ENCODE results near the gene IFT88.

Gene IFT88

DNA sequence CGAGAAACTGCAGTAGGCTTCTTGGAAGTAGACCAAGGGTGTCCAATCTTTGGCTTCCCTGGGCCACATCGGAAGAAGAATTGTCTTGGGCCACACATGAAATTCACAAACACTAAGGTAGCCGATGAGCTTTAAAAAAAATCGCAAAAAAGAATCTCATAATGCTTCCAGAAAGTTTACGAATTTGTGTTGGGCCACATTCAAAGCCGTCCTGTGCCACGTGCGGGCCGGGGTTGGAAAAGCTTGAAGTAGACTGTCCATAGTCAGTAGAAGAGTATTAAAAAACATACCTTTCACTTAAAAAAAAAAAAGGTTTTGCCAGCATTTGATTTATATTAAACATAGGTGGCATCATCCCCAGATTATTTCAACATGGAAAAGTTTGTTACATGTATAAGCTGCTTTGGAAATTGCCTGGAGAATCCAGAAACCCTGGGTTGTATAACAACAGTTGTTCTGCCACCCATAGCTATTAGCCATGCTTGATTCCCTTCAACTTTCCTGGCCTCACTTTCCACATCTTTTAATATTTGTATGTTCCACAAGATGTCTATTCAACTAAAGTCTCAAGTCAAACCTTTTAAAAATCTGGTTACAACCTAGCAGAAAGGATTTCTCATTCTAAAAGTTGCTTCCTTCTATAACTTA lies 1.0 kb downstream of the IFT88 start:
- DNase-seq = no peak

GRCh38 chr13:20570517-20570916 lies 3.6 kb downstream of the IFT88 start:
- DNase-seq = no peak

- DNase-seq = no peak
These were observed 4.7 kb downstream of the IFT88 start for GRCh38 chr13:20571676-20572075.

- DNase-seq = no peak
These were observed 6.2 kb downstream of the IFT88 start for GRCh38 chr13:20573186-20573585.

DNA sequence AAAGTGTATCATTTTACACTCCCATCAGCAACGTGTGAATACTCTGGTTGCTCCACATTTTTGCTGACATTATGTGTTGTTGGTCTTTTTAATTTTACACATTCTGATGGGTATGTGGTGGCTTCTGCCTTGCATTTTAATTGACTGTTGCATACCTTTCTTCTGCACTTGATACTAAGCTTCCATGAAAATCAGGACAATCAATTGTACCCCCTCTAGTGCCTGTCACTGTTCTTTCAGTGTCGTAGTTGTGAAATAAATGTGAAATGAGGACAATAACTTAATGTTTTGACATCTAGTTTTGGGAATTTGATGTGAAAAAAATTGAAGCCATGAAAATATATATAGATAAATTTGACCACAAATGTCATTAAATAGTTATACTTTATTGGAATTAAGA lies 6.7 kb downstream of the IFT88 start:
- no peak for DNase-seq

- no peak for DNase-seq
These were observed 12.2 kb downstream of the IFT88 start for GRCh38 chr13:20579191-20579590.

DNA sequence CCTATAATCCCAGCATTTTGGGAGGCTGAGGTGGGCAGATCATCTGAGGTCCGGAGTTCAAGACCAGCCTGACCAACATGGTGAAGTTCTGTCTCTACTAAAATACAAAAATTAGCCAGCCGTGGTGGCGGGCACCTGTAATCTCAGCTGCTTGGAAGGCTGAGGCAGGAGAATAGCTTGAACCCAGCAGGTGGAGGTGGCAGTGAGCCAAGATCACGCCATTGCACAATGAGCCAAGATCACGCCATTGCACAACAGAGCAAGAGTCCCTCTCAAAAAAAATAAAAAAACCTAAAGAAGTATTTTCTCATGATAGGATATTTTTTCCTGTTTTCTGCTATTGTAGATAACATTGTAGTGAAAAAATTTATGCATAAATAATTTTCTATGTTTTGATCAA lies 13.3 kb downstream of the IFT88 start:
- no peak for DNase-seq

DNA sequence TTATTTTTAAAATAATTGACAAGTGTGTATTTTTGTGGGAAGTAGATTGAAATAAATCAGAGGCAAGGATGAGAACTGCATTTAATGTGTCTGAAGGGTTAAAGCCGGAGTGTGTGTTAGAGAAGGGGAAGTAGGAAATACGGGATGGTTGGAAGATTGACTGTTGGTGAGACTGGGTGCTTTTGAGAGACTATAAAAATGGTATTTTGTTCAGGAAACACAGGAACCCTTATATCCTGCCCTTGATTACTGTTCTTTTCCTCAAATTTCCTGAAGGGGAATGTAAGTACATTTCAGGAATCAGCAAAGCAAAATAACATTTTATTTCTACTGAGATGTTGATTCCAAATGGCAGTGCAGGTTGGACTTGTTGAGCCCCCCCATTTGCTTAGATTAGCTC lies 15.1 kb downstream of the IFT88 start:
- DNase-seq = no peak

DNA sequence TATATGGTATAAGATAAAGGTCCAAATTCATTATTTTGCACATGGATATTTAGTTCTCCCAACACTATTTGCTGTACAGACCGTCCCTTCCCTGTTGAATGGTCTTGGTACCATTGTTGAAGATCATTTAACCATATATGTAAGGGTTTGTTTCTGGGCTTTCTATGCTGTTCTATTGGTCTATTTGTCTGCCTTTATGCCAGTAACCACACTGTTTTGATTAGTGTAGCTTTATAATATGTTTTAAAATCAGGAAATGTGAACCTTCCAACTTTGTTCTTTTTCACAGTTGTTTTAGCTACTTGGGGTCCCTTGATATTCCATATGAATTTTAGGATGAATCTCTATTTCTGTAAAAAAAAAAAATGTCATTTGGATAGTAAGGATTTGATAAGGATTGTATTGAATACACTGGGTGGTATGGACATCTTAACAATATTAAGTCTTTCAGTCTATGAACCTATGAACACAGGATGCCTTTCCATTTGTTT lies 16.9 kb downstream of the IFT88 start:
- no peak for DNase-seq

GRCh38 chr13:20585371-20585770 lies 18.4 kb downstream of the IFT88 start:
- no peak for DNase-seq

DNA sequence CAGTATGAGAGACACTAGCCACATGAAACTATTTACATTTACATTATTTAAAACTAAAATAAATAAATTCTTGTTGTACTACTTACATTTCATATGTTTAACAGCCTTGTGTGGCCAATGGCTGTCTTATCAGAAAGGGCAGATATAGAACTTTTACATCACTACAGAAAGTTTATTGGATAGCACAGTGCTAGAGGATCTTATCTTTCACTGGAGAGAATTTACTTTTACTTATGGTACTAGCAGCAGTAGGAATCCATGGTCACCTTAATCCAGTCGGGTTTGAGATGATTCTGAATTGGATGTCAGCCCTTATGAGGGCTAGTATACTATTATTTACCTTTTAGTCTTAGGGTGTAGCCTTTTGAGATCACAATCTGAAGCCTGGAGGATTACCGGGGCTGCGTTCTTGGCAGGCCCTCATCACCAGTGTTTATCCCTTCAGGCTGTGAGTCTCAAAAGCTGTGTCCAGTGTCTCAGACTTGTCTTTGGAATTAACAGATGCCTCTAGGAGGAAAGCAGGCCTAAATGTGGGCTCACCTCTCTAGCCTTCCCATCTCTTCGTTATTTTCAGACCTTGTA lies 21.7 kb downstream of the IFT88 start:
- DNase-seq = no peak

DNA sequence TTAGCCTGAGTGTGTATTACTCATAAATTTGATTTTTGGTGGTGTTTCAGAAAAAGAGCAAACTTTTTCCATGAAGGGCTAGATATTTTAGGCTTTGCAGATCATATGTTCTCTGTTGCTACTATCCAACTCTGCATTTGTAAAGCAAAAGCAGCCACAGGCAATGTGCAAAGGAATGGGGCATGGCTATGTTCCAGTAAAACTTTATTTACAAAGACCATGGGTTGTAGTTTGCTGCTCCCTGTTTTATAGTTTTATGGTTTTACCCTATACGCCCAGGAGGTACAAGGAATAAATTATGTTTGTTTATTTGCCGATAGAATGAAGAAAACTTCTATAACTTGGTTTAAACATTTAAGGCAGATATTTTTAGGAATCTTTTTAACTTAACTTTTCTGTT lies 23.6 kb downstream of the IFT88 start:
- DNase-seq = no peak

GRCh38 chr13:20592606-20593005 lies 25.6 kb downstream of the IFT88 start:
- no peak for DNase-seq

DNA sequence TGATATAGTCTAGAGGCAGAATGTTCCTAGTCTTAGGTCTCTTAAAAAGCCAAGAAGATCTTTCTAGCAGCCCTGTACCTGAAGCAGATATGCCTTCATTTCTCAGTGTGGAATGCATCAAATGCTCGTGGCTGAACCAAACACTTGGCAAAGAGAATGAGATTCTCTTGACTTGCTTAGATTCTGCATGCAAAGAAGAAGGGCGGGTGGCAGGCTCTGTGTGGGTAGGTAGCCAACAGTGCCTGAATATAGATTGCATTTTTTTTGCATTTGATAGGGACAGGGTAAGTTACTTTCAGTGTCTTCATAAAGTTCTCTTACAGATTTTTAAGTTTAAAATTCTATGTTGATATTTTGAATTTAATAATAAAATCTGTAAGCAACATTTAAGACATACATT lies 27.3 kb downstream of the IFT88 start:
- no peak for DNase-seq

DNA sequence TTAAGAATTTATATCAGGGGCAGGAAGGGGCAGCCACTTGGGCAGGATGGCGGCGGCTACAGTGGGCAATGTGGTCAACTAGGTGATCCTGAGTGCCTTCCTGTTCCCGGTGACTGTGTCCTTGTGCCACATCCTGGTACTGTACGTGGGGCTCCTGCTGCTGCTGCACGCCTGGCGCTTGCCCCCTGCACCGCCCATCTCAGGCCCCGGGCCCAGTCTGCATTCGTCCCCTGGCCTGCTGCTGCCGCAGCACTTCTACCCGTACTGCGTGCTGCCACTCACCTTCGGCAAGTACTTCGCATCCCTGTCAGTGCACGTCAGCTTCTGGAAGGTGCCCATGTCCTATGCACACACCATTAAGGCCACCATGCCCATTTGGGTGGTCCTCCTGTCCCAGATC lies 40.1 kb downstream of the IFT88 start:
- DNase-seq = no peak

GRCh38 chr13:20608438-20609020 lies 41.6 kb downstream of the IFT88 start:
- no peak for DNase-seq

DNA sequence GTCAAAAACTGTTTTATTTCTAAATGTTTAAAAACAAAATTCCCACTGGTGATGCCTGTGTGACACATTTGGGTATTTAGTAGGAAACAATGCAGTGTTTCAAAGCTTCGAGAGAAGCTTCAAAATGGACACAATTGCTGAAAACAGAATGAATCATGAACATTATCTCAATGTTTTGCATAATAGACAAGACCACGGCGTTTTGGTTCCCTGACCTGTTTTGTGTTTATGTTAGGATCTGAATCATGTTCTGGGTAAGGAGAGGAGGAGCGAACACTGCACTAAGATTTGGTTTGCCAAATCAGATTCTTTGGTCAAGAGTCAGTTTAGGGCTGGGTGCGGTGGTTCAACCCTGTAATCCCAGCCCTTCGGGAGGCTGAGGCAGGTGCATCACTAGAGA lies 42.2 kb downstream of the IFT88 start:
- DNase-seq = no peak

GRCh38 chr13:20610006-20610405 lies 43.0 kb downstream of the IFT88 start:
- no peak for DNase-seq

- no peak for DNase-seq
These were observed 49.3 kb downstream of the IFT88 start for GRCh38 chr13:20616059-20616797.

- no peak for DNase-seq
These were observed 56.0 kb downstream of the IFT88 start for GRCh38 chr13:20623000-20623399.

- DNase-seq = no peak
These were observed 57.3 kb downstream of the IFT88 start for GRCh38 chr13:20624213-20624612.

GRCh38 chr13:20633802-20634201 lies 66.8 kb downstream of the IFT88 start:
- DNase-seq = no peak

DNA sequence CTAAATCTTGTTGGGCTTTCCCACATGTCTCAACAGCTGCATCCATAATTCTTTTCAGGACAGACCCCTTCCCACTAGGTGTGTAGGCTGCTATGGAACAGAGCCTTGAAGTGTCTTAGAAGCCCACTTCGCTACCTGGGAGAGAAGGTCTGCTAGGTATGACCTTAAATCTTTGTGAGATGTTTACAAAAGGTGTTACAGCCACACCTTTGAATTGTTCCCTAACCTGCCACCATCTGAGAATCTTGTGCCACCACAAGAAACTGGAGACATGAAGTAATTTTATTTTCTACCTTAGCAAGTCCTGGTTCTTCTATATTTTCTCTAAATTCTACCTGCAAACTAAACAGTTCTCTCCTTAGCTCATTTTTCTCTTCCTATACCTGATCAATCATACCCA lies 69.1 kb downstream of the IFT88 start:
- DNase-seq = no peak

- DNase-seq = no peak
These were observed 70.9 kb downstream of the IFT88 start for GRCh38 chr13:20637811-20638210.
